GM19372 (cell line): ENCODE results near the gene PCBP3.

ENCODE experiments used
- ATAC-seq: cut with Tn5 transposase; IDR thresholded peaks from one replicate; pipeline ENCODE4 v1.9.1; 2021; ENCODE audit warnings: mild to moderate bottlenecking, low read depth, moderate library complexity; ENCODE audit not compliant: unreplicated experiment

The PCBP3 gene

GRCh38 chr21:45853703-45854342, 210.3 kb downstream of the PCBP3 start:
- no peak for ATAC-seq

GRCh38 chr21:45854690-45855247, 211.2 kb downstream of the PCBP3 start:
- no peak for ATAC-seq

GRCh38 chr21:45855248-45855811, 211.8 kb downstream of the PCBP3 start:
- no peak for ATAC-seq

GRCh38 chr21:45856442-45856841, 212.9 kb downstream of the PCBP3 start:
- no peak for ATAC-seq

- no peak for ATAC-seq
Measured at GRCh38 chr21:45856906-45857305, 213.4 kb downstream of the PCBP3 start.

- ATAC-seq, result no peak
Measured at GRCh38 chr21:45857761-45858160, 214.2 kb downstream of the PCBP3 start.

- ATAC-seq, result no peak
Measured at GRCh38 chr21:45858180-45858579, 214.7 kb downstream of the PCBP3 start.

GRCh38 chr21:45859041-45859761, 215.7 kb downstream of the PCBP3 start:
- no peak for ATAC-seq

GRCh38 chr21:45859762-45860357, 216.3 kb downstream of the PCBP3 start:
- no peak for ATAC-seq

- no peak for ATAC-seq
Measured at GRCh38 chr21:45860493-45861155, 217.1 kb downstream of the PCBP3 start.

- ATAC-seq, result no peak
Measured at GRCh38 chr21:45861156-45861870, 217.8 kb downstream of the PCBP3 start.

- ATAC-seq, result no peak
Measured at GRCh38 chr21:45862543-45863207, 219.2 kb downstream of the PCBP3 start.

GRCh38 chr21:45863267-45863666, 219.7 kb downstream of the PCBP3 start:
- no peak for ATAC-seq

- no peak for ATAC-seq
Measured at GRCh38 chr21:45863751-45864150, 220.2 kb downstream of the PCBP3 start.

- no peak for ATAC-seq
Measured at GRCh38 chr21:45864436-45864835, 220.9 kb downstream of the PCBP3 start.

- ATAC-seq, result no peak
Measured at GRCh38 chr21:45865106-45865835, 221.7 kb downstream of the PCBP3 start.

- ATAC-seq, result no peak
Measured at GRCh38 chr21:45866551-45866950, 223.0 kb downstream of the PCBP3 start.

GRCh38 chr21:45867041-45867666, 223.6 kb downstream of the PCBP3 start:
- no peak for ATAC-seq
